Omental fat pad (tissue), 4 donors: ENCODE data around the gene CENPV. TPM values are rescaled to one million over a fixed set of nuclear protein-coding genes. Genes with fewer than 3 reads are reported as not detected.

Experiments used
- ATAC-seq: fragments of 150-250 bp; one replicate; pipeline ENCODE4 v1.9.1; 2016; ENCODE audit warnings: mild to moderate bottlenecking, moderate library complexity; ENCODE audit not compliant: low FRiP score
- DNase-seq: peaks from one replicate; pipeline ENCODE4 v3.0.0-alpha.2; 2019; ENCODE audit warnings: low spot score
- total RNA-seq, 4 donors: library from RNA; depleted of rRNA; stranded (reverse); fragments of >200 nt; gene quantifications; one replicate each; pipeline ENCODE4 v1.1.0, GENCODE V29; 2016
- TF ChIP-seq, protein P1 (sequence below), 3 donors: fragments of 450-650 bp; IDR thresholded peaks; one replicate each; pipeline ENCODE4 v1.5.1; 2016 to 2017; ENCODE audit warnings: antibody characterized with exemption in 3 of 3, mild to moderate bottlenecking in 3 of 3, moderate library complexity in 2 of 3

Gene CENPV
- total RNA-seq, 4 donors from 2014 or later: 16.1 to 29.1 (median 23.5) TPM

DNA sequence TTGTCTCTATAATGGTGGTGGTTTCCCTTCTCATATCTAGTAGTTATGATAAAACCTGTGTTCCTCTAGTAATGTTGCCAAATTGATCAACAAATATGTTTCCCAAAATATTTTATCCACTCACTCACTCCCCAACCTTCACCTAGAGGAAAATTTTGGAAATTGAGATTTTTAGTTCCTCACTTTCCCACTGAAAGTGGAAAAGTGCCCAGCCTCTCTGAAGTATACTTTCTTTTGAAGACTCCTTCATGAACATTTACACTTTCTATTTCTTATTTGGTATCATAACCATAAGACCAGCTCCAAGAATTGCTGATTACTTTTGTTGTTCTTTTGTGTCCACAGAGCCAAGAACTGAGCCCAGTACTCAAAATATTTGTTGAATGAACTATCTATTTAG is 5.1 kb upstream of the CENPV start:
- TF ChIP-seq, protein P1, sequence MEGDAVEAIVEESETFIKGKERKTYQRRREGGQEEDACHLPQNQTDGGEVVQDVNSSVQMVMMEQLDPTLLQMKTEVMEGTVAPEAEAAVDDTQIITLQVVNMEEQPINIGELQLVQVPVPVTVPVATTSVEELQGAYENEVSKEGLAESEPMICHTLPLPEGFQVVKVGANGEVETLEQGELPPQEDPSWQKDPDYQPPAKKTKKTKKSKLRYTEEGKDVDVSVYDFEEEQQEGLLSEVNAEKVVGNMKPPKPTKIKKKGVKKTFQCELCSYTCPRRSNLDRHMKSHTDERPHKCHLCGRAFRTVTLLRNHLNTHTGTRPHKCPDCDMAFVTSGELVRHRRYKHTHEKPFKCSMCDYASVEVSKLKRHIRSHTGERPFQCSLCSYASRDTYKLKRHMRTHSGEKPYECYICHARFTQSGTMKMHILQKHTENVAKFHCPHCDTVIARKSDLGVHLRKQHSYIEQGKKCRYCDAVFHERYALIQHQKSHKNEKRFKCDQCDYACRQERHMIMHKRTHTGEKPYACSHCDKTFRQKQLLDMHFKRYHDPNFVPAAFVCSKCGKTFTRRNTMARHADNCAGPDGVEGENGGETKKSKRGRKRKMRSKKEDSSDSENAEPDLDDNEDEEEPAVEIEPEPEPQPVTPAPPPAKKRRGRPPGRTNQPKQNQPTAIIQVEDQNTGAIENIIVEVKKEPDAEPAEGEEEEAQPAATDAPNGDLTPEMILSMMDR (IDR thresholded peaks at IDR 0.05): no peak
- ATAC-seq (no peak), DNase-seq (no peak)

DNA sequence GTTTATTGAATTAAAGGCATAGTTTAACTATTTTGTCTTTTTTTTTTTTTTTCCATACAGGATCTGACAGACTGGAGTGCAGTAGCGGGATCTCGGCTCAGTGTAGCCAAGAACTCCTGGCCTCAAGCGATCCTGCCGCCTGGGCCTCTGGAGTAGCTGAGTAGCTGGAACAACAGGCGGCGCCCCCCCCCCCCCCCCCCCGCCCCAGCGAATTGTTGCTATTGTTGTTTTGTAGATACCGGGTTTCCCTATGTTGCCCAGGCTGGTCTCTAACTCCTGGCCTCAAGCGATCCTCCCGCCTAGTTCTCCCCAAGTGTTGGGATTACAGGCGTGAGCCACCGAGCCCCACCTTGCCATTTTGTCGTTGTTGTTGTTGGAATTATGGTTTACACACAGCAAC is 1.3 kb upstream of the CENPV start:
- TF ChIP-seq, protein P1 (IDR thresholded peaks at IDR 0.05): no peak
- no peak for DNase-seq
- ATAC-seq: no peak

DNA sequence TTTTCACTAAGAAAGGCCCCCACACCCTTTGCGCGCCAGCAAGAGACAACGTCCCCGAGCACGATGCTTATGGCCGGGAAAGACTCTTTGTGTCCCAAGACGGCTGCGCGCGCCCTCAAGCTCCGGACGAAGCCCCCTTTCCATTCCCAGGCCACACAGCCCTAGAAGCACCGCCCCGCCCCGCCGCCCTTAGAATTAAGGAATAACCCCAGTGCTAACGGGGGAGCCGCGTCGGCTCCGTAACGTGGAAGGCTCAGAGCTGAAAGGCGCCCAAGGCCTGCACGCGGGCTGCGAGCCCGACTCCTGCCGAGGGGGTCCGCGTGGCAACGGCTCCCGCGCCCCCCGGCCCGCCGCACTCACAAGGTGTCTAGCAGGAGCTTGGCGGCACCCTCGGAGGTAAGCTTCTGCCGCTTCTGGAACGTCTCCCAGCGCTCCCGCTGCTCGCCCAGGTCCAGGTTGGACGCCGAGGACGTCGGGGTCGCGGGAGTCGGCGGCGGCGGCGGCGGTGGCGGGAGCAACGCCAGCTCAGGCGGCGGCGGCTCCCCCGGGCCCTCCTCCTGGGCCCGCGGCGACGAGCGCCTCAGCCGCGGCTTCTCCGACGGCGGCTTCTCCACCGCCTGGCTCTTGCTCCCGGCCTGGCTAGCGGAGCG is 477 bp downstream of the CENPV start:
- DNase-seq: no peak
- ATAC-seq: peak; percentile 55
- TF ChIP-seq, protein P1 (IDR thresholded peaks at IDR 0.05): no peak

DNA sequence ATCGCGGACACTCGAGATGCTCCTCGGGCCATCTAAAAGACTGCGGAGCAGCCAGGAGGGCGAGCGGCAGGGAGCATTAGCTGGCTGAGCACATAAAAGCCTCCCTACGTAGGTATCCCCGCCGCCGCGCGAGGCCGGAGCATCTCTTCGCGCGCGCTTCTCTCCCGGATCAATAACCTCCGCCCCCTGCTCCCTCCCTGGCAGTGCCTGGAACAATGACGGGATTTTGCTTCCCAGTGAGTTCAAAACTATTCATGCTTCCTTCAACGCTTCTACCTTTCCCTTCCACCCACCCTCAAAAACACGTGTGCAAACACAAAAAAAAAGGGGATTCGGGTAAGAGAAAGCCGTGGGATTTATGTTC is 984 bp downstream of the CENPV start:
- no peak for DNase-seq
- TF ChIP-seq, protein P1 (IDR thresholded peaks at IDR 0.05): no peak
- no peak for ATAC-seq

DNA sequence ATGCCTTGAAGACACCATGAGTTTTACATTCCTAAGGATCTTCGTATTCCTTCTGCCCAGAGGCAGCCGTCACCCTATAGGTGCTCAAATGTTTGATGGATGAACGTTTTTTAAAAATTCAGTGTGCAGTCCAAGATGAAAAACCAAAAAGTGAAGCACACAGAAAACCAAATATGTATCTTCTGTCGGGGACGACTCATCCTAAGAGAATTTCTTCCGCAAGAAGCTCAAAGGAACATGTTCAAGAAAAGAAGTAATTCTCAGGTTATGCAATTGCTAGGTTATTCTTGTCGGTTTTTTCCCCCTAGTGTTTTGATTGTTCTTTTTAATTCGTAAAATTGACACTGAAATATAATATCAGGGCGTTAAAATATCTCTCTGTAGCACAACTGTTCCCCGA is 1.4 kb downstream of the CENPV start:
- TF ChIP-seq, protein P1 (IDR thresholded peaks at IDR 0.05): no peak
- no peak for ATAC-seq

DNA sequence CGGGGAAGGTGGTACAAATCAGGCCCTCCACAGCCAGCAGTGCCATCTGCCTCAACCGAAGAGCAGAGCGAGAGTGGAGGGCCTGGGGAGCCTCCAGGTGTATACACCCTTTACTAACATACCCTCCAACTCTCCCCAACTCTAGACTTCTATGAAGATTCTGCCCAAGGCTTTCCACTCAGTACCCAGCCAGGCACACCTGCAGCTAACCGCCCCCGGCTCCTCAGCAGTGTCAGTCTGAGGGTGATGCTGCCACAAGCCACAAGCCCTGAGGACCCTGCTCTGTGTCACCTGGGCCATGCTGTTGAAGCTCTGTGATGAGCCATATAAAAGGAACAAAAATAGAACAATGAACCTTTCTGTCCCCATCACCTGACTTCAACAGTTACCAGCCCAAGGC is 3.8 kb downstream of the CENPV start:
- ATAC-seq (no peak), DNase-seq (no peak)
- TF ChIP-seq, protein P1 (IDR thresholded peaks at IDR 0.05): no peak

More for the DNA sequence above, 1.4 kb downstream of the CENPV start:
- no peak for DNase-seq

DNA sequence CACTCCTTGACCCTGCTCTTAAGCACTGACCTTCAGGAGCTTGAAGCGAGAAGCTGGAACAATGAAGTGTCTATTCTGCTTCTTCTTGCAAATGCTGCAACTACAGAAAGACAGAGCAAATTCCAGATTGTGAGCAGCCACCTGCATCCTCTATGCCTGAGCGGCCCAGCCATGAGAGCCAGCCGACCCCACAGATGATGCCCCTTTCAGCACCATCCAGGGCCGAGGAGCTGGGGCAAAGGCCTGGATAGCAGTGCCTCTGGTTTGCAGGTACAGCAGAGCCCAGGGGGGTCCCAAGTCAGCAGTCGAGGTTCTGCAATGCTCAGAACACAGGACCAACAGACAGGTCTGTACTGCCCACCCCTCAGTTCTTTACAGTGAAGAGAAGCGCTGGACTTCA is 4.7 kb downstream of the CENPV start:
- TF ChIP-seq, protein P1 (IDR thresholded peaks at IDR 0.05): no peak
- no peak for DNase-seq
- ATAC-seq: no peak
